CD4-positive, alpha-beta T cell treated with Interleukin-15 for 1 hour (primary cell): ENCODE data around the gene CARMIL3.

Experiments
- DNase-seq: peaks from one replicate; pipeline ENCODE4 v3.0.0-alpha.2; 2020

CARMIL3 gene

DNA sequence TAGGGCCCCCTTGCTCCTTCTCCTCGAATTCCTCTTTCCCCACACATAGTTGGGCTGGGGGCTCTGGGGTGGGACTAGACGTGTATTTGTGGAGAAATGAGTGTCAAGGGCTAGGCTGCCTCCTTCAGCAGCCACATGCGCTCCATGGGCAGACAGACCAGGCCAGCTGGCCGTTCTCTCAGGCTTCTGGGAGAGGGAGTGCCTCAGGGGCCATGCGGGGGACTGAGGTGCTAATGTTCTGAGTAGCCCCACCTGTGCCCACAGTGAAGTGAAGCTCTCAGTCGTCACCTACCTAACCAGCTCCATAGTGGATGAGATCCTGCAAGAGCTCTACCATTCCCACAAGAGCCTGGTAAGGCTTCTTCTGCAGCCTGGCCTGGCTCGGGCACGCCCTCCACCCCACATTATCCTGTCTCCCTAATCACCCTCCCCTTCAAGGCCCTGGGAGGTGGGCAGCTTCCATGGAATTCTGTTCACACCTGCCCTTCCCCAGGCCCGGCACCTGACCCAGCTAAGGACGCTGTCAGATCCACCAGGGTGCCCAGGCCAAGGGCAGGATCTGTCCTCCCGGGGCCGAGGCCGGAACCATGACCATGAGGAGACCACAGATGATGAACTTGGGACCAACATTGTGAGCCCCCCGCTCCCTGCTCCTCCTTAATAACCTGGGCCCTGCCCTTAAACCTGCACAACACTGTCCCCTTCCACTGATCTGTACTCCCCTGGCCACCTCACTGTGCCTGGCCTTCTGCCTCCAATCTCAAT is 10.6 kb downstream of the CARMIL3 start:
- DNase-seq = no peak

DNA sequence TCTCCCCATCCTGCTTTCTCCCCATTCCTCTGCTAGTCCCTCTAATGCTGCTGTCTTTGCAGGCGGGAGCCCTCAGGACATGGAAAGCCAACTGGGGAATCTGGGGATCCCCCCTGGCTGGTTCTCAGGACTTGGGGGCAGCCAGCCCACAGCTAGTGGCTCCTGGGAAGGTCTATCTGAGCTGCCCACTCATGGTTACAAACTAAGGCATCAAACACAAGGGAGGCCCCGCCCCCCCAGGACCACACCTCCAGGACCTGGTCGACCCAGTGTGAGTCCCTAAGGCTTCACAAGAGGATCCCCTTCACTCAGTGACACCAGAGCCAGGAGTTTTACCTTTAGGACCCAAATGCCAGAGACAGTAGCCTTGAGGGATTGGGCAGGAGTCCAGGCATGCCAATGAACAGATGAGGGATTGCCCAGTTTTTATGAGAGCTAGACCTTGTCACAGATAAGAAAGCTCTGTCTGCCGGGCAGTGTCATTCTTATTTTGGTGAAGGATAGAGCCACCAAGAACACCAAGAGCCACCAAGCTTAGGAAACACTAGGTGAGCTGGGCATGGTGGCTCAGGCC is 11.5 kb downstream of the CARMIL3 start:
- no peak for DNase-seq

DNA sequence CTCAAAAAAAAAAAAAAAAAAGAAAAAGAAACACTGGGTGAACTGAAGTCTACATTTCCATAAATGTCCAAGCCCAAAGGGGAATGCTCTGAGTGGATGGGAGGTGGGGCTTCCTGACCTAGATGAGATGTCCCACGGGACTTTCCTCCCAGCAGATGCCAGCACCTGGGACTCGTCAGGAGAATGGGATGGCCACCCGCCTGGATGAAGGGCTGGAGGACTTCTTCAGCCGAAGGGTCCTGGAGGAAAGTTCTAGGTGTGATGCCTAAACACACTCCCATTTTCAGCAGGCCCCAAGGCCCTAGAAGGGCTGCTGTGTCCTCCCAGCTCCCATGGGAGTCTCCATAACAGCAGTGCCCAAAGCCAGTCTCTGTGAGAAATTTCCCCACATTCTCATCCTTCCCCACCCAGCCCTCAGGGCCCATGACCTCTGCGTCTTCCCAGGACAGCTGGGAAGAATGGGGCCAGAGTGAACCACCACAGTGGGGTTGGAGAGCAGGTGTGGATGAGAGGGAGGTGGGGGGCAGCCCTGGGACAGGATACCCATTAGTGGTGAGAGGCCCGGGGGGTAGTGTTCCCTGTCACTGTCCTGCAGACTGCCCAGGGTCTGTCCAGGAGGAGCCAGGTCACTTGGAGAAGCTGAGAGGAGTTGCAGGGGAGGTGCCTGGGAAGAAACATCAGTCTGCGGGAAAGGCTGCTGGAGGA is 12.4 kb downstream of the CARMIL3 start:
- DNase-seq = no peak

DNA sequence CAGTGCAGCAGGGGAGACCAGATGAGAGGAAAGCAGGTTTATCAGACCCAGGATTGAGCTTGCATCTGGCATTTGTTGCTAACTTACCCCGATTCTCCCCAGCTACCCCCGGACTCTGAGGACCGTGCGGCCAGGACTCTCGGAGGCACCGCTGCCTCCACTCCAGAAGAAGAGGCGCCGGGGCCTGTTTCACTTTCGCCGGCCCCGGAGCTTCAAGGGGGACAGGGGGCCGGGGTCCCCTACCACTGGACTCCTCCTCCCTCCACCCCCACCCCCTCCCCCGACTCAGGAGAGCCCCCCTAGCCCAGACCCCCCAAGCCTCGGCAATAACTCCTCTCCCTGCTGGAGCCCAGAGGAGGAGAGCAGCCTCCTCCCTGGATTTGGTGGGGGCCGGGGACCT is 13.0 kb downstream of the CARMIL3 start:
- DNase-seq = no peak

DNA sequence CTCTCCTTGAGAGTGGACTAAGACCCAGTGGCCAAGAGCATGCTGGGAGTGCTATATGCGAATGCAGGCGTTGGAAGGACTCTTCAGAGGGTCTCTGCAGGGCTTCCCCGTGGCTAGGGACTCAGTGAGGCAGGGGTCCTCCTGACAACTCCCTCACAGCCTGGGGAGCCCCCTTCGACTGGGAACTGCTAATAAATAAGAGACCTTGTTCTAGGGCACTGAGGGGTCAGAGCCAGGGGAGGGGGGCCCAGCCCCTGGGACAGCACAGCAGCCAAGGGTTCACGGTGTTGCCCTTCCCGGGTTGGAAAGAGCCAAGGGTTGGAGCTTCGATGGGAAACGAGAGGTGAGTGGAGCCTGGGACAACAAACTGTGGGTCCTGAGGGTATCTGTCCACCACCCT is 13.6 kb downstream of the CARMIL3 start:
- no peak for DNase-seq

DNA sequence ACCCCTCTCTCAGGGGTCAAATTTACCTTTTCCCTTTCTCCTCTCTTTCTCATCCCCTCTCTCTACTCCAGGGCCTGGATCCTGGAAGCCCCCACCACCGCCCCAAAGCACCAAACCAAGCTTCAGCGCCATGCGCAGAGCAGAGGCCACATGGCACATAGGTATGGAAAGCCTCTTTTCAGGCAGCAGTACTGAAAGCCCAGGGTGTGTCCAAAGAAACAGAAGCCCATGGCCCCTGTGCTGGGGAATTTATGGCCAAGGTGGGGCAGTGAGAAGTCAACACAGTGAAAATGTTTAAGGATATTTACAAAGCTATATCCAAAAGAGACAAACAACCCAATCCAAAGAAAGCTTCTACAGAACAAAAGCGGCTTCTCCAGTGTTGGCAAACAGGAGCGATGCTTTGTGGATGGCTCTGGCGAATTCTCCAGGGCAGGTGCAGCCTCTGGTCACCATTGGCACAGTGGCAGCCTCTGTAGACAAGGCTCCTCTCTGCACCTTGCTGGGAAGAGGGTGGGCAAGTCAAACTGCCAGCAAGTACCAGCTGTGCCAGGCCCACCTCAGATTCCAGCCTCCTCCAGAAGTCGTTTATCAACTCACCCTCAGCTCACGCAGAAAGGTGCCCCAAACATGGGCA is 14.8 kb downstream of the CARMIL3 start:
- DNase-seq = no peak

DNA sequence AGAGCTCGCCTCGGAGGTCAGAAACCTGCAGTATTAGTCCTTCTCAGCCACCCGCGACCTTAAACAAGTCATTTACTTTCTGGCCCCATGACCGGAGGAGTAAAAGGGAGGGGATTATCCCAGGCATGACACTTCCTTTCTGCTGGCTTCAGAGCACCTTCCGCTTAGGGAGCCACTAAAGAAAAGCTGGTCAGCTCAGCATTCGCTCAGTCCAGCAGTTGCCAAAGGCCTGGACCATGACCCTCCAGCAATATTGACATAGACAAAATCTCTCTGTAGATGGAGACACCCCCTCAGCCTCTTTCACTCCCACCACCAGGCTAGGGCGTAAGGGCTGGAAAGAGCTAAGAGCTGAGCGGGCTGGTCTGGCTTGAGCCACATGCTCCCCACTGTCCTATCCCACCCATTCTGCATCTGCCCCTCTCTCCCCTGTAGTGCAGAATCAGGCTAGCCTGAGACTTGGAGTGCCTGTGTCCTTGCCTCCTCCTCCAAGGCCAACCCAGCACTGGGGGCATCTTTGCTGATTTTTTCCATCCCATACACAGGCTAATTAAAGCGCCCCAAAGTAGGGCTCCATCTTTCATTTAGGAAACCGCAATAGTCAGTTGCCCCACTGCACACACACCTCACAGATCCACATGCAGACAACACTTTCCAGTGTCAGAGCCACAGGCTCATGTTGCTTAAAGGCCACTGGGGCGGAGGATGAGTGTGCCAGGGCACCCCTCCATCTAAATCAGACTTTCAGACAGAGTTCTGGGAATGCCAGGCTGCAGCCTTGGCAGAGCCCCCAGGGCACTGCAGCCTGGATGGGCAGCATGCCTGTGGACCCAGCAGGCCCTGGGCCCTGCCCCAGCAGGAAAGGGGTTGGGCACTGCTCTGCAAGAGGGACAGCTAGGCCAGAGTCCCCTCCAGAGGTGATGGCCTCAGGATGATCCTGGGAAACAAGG is 15.6 kb downstream of the CARMIL3 start:
- no peak for DNase-seq

DNA sequence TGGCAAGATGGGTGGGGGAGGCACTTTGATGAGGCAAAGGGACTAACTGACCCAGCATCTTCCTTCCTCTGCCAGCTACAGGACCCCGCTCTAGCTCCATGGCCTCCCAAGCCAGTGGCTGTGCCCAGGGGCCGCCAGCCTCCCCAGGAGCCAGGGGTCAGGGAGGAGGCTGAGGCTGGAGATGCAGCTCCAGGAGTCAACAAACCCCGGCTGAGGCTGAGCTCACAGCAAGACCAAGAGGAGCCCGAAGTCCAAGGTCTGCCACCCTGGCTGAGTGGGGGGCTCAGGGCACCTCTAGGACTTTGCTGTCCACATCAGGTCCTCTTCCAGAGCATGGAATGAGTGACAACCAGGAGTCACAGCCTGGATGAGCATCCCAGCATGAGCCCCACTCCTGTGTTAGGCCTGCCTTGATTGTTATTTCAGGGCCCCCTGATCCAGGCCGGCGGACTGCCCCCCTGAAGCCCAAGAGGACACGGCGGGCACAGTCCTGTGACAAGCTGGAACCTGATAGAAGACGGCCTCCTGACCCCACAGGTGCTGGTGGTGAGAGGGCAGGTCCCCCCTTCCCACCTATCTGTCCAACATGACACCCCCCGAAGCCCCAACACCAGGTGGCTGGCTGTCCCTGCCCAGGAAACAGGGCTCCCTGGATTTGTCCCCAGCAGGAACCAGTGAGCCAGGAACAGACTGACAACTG is 17.1 kb downstream of the CARMIL3 start:
- no peak for DNase-seq

DNA sequence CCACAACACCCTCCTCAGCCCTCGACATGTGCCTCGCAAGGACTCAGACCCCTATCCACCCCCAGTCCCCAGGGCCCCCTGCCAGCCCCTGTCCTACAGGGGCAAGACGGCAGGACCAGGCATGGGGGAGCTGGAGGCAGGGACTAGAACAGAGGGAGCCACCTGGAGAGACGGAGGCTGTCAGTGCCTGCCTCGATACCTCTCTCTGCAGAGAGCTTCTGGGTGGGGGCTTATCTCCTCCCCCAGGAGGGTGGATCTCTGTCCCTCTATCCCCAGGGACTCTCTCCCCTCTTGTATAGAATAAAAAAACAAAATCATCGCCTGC is 17.6 kb downstream of the CARMIL3 start:
- no peak for DNase-seq

DNA sequence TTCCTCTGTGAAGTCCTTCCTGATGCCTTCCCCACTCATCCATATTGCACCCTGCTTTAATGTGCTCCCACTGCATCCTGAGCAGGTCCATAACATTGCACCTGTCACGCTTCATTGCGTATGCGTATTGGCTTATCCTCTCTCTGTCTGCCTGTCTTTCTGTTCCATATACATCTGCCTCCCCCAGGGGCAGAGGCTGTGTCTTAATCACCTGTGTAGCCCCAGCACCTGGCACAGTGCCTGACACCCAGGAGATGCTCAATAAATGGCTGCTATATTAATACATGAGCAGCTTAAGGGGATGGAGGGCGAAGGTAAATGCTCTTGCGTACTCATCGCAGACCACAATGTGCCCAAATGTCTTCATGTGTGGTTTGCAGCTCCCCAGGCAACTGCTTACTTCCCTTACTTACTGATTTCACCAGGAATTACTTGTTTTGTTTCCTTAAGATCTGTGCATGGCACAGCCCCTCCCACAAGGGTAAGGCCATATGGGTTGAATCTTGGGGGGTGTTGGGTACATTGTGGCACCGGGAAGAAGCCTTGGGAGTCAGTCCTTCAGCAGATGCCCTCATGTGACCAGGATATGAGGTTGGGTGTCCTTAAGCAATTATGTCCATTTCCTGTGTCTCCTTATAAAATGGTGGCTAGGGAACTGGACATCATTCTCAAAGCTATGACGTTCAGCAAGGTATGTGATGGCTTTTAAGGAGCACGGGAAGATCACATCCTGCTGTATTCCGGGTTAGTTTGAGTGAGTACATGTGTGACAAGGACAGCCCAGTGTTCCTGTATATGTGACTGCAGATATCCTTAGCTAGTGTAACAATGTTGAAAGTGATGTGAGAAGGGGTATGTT is 18.7 kb downstream of the CARMIL3 start:
- no peak for DNase-seq

DNA sequence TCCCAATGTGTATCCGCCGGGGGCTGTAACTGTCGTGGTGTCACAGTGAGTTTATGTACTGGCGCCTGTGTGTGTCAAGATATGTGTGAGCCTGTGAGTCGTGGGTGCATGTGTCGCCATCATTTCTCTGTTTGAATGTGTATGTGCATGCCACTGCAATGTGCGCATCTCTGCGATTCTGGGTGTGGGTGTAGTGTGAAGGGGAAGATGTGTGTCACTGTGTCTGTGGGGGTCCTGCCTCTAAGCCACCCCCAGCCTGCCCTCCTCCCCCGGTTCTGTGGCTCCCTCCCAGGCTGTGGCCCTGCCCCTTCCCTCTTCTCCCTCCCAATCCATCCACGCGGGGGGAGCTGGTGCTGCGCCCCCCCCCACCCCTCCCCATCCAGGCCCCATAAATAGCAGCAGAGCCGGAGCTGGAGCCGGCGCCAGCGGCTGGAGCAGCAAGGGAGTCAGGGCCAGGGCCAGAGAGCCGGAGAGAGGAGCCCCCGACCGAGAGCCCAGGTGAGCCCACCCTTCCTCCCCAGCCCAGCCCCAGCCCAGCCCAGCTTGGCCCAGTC is 19.4 kb downstream of the CARMIL3 start, which contains the start of gene CPNE6:
Gene CPNE6, plus strand, starts transcription at position 419 of the 554 bp plus-strand sequence. CDS start 1,375 bp downstream, outside the sequence.
- no peak for DNase-seq

DNA sequence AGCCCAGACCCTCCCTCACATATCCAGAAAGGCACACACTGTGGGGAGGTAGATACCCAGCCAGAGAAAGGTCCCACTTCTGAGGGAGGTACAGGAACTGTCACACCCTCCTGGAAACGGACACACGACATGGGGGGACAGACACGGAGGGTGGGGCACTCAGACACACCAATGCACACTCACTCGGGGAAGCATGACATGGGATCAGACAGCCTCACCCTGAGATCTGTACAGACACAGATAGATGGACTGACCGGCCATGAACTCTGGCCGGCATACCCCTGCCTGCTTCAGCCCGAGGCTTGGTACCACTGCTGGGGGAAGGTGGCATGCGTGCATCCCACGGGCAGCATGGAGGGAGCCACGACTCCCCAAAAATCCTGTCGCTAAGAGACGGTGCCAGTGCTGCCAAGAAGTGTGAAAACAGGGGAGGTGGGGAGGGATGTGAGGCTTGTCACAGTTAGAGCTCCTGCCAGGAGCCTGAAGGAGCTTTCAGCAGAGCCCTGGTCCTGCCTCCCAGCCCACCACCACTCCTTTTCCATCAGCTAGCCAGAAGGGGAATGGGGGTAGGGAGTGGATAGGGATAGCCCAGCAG is 20.1 kb downstream of the CARMIL3 start:
- DNase-seq = no peak

DNA sequence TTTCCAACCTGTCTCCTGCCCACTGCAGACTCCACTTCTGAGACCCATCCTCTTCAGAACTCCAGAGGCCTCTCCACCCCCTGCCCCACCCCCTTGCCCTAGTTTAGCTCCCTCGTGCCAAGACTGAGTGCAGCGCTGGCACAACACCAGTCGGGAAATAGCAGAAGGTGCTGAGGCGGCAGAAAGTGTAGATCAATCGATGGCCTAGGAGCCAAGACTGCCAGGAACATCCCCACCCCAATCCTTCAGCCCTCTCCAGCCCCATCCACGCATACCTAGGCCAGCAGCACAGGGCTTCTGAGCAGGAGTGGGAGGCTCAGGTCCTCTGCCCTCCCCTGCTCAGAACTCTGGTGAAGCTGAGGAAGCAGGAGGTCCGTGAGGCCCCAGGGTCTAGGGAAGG is 20.6 kb downstream of the CARMIL3 start:
- no peak for DNase-seq

DNA sequence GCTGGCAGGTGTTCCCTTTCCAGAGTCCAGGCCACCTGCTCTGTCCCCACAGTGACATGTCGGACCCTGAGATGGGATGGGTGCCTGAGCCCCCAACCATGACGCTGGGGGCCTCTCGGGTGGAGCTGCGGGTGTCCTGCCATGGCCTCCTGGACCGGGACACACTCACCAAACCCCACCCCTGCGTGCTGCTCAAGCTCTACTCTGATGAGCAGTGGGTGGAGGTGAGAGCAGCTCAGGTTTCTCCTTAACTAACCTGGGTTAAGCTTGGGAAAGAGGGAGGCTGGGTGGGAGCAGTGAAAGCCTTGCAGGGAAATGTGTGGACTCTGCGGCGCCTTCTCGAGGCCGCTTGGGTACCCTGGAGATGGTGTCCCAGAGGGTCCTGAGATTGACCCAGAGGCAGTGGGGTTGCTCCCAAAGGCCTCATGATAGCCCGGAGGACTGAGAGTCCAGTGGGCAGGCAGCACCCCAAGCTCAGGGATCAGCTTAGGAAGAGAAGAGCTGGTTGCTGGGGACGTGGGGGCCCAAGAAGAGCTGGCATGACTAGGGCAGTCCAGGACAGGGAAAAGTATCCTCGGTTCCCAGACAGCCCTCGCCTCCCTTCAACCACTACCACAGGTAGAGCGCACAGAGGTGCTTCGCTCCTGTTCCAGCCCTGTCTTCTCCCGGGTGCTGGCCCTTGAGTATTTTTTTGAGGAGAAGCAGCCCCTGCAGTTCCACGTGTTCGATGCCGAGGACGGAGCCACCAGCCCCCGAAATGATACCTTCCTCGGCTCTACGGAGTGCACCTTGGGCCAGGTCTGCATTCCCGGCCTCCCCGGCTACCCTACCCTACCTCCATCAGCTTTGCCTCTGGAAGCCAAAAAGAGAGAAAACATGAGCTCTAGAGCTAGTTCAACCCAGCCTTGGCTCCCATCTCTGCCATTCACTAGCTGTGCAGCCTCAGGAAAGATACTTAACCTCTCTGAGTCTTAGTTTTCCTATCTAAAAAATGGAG is 21.4 kb downstream of the CARMIL3 start:
- DNase-seq = no peak

DNA sequence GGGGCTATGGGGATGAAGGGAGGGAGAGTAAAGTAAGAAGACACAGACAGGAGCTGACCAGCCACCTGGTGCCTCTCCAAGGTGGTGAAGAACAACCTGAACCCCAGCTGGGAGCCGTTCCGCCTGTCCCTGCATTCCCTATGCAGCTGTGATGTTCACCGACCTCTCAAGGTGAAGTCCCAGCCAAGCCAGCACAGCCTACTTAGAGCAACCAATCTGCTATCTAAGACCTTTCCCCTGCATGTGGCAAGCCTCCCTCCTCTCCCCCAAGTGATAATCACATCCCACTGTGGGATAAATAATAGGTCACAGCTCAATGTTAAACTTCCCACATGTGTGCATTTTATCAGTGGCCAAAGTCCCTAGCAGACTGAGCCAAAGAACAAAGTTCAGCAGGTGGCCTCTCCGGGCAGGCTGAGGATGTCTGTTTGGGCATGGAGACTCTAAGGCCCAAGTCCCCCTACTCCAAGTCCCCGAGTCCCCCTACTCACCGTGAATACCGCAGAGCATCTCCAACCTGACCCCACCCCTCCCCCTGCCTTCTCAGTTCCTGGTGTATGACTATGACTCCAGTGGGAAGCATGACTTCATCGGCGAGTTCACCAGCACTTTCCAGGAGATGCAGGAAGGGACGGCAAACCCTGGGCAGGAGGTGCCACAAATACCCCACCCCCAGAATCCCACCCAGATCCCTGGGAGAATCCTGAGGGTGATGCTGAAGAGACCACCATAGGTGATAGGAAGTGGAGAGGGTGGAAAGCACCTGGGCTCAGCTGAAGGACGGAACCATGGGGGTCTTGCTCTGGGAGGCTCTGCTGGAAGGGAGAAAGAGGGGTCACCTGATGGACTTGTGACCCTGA is 23.0 kb downstream of the CARMIL3 start:
- no peak for DNase-seq

DNA sequence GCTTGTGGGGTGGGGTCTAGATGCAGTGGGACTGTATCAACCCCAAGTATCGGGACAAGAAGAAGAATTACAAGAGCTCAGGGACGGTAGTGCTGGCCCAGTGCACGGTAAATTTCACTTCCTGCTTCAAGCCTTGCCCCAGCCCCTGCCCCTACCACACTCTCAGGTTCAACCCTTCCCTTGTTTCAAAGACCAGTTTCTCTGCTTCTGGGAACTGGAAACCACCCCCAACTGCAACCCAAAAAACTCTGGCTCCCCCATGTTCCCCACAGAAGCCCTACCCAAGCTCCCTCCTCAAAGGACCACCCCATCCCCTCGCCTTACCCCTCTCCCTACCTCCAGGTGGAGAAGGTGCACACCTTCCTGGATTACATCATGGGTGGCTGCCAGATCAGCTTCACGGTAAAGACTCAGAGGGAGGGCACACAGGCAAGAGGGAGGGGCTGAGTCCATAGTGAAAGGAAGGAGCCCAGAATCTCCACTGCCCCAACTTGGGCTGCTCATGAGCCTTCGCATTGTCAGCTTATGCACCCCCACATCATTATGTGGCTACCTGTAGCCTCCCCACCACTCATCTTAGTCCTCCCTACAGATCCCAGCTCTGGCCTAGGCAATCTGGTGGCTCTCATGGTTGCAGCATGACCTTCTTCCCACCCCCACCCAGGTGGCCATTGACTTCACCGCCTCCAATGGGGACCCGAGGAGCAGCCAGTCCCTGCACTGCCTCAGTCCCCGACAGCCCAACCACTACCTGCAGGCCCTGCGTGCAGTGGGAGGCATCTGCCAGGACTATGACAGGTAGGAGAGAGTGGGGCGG is 23.9 kb downstream of the CARMIL3 start:
- no peak for DNase-seq

DNA sequence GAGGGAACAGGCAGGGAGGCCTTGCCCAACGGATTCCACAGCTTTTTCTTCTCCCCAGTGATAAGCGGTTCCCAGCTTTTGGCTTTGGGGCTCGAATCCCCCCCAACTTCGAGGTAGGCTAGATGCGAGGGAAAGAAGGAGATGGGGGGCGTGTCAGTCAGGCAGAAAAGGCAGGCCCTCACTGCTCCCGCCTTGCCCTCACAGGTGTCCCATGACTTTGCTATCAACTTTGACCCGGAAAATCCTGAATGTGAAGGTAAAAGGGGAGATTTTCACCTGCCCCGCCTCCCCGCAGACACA is 24.4 kb downstream of the CARMIL3 start:
- no peak for DNase-seq
